Measurements from ENCODE around the gene MIDN. TPM values are rescaled to one million over a fixed set of nuclear protein-coding genes. Genes with fewer than 3 reads are reported as not detected.

The MIDN gene
- polyA plus RNA-seq, 2 of the 4 experiments (the other 2 are of a cell fraction), result 9.1 to 31.4 TPM

DNA sequence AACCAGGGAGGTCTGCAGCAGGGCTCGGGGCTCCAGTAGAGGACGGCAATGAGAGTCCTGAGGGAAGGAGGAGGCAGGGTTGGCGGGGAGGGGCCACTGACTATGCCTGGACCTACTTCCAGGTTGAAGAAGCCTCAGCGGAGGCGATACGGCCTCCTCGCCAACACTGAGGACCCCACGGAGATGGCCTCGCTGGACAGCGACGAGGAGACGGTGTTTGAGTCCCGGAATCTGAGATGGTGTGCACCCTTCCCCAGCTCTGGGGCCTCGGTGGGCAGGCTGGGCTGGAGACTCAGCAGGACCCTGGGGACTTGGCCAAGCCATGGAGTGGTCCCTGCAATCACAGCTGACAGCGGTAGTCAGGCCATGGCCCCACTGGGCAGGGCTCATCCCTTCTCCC lies 28.7 kb downstream of the MIDN start:
- H3K4me2 ChIP-seq, result peak overlapping the region; percentile 99

DNA sequence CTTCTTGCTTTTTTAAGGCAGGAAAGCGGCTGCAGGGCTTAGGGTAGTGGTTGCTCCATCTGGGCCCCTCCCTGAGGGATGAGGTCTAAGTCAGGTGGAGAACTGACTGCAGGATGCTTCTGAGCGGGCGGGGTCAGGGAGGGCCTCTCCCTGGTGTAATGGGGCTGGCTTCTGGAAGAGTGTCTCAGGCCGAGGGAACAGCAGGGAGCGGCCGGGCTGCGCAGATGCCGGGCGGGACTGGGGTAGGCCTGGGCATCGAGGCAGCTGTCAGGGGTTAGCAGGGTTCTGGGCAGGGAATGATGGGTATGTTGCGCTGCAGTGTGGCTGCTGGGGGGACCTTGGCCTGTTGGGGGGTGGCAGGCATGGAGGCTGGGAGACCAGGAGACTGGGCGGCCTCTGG lies 29.7 kb downstream of the MIDN start:
- POLR2A ChIA-PET, result no interaction called here
- no peak overlapping the region for H3K4me3 ChIP-seq
- H3K4me2 ChIP-seq, result no peak overlapping the region
- no peak for FAIRE-seq
- peaks cover 24% of the 10 kb centered on the region for H3K4me1 ChIP-seq
- TF ChIP-seq ZFP36 (IDR thresholded peaks at IDR 0.05; ENCODE audit: borderline replicate concordance, partially characterized antibody) (no peak), ZNF302 (CRISPR knock-in tag; IDR thresholded peaks at IDR 0.05) (no peak), CHD4 (IDR thresholded peaks at IDR 0.05; ENCODE audit: borderline replicate concordance) (no peak), NPAS2 (CRISPR knock-in tag; IDR thresholded peaks at IDR 0.05; ENCODE audit: borderline replicate concordance) (no peak), HOXB5 (CRISPR knock-in tag; IDR thresholded peaks at IDR 0.05) (no peak), ESRRA (IDR thresholded peaks at IDR 0.05; ENCODE audit: borderline replicate concordance, low read length) (no peak), HOXB13 (CRISPR knock-in tag; IDR thresholded peaks at IDR 0.05; ENCODE audit: low read depth) (no peak), HEYL (CRISPR knock-in tag; IDR thresholded peaks at IDR 0.05) (no peak), KDM5A (IDR thresholded peaks at IDR 0.05) (no peak), EHF (CRISPR knock-in tag; IDR thresholded peaks at IDR 0.05) (no peak), PHF8 (IDR thresholded peaks at IDR 0.05; ENCODE audit: borderline replicate concordance, low read depth) (no peak), POLR2A (IDR thresholded peaks at IDR 0.05; ENCODE audit: low read length) (no peak), KDM1A (IDR thresholded peaks at IDR 0.05; ENCODE audit: low read depth) (no peak), MAFK (IDR thresholded peaks at IDR 0.05; ENCODE audit: partially characterized antibody) (no peak), CEBPB (IDR thresholded peaks at IDR 0.05) (no peak)
- TF ChIP-seq, protein P1, sequence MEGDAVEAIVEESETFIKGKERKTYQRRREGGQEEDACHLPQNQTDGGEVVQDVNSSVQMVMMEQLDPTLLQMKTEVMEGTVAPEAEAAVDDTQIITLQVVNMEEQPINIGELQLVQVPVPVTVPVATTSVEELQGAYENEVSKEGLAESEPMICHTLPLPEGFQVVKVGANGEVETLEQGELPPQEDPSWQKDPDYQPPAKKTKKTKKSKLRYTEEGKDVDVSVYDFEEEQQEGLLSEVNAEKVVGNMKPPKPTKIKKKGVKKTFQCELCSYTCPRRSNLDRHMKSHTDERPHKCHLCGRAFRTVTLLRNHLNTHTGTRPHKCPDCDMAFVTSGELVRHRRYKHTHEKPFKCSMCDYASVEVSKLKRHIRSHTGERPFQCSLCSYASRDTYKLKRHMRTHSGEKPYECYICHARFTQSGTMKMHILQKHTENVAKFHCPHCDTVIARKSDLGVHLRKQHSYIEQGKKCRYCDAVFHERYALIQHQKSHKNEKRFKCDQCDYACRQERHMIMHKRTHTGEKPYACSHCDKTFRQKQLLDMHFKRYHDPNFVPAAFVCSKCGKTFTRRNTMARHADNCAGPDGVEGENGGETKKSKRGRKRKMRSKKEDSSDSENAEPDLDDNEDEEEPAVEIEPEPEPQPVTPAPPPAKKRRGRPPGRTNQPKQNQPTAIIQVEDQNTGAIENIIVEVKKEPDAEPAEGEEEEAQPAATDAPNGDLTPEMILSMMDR (IDR thresholded peaks at IDR 0.05), result no peak
- TF ChIP-seq, protein P2, sequence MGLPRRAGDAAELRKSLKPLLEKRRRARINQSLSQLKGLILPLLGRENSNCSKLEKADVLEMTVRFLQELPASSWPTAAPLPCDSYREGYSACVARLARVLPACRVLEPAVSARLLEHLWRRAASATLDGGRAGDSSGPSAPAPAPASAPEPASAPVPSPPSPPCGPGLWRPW (IDR thresholded peaks at IDR 0.05), result no peak
- TF ChIP-seq, protein P3, sequence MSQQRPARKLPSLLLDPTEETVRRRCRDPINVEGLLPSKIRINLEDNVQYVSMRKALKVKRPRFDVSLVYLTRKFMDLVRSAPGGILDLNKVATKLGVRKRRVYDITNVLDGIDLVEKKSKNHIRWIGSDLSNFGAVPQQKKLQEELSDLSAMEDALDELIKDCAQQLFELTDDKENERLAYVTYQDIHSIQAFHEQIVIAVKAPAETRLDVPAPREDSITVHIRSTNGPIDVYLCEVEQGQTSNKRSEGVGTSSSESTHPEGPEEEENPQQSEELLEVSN (IDR thresholded peaks at IDR 0.05; ENCODE audit: borderline replicate concordance, low read depth), result no peak
- 82% methylated on average over 10 of the region's 12 CpGs for WGBS (ENCODE audit: missing lambda C conversion rate)
- CTCF ChIA-PET, result interaction anchor here (0.7 to 4.0 kb wide), 5 partner anchors 34 to 132 kb away, joined by 4 to 37 read pairs (median 4); no protein-coding TSS in a partner anchor
- H3K27ac ChIP-seq, result no peak overlapping the region
- ATAC-seq, result no peak
- no peak for DNase-seq (ENCODE audit: low read depth in 1 of 2, low spot score in 1 of 2)
- H3K9me3 ChIP-seq, result no peaks in the 10 kb centered on the region

More for the DNA sequence above, 28.7 kb downstream of the MIDN start:
- no peak for DNase-seq (ENCODE audit: low read depth in 1 of 2, low spot score in 1 of 2)
- POLR2A ChIA-PET, result no interaction called here
- peak overlapping the region; percentile 80; the same call in 2 of the 3 replicates for H3K4me3 ChIP-seq
- 95% methylated on average over 14 of the region's 15 CpGs for WGBS (ENCODE audit: missing lambda C conversion rate)
- TF ChIP-seq, protein P1 (IDR thresholded peaks at IDR 0.05), result no peak
- no peak for TF ChIP-seq CHD4 (IDR thresholded peaks at IDR 0.05; ENCODE audit: borderline replicate concordance)
- no peak for TF ChIP-seq RARB (CRISPR knock-in tag; IDR thresholded peaks at IDR 0.05)
- TF ChIP-seq KDM1A (IDR thresholded peaks at IDR 0.05; ENCODE audit: low read depth), result no peak
- no peak for TF ChIP-seq MYC (IDR thresholded peaks at IDR 0.05; ENCODE audit: borderline replicate concordance, low read length)
- TF ChIP-seq EHMT2 (IDR thresholded peaks at IDR 0.05; ENCODE audit: low read depth), result no peak
- TF ChIP-seq HEYL (CRISPR knock-in tag; IDR thresholded peaks at IDR 0.05), result no peak
- TF ChIP-seq POLR2A (IDR thresholded peaks at IDR 0.05; ENCODE audit: low read length), result no peak
- TF ChIP-seq JUNB (IDR thresholded peaks at IDR 0.05), result no peak
- TF ChIP-seq, protein P4, sequence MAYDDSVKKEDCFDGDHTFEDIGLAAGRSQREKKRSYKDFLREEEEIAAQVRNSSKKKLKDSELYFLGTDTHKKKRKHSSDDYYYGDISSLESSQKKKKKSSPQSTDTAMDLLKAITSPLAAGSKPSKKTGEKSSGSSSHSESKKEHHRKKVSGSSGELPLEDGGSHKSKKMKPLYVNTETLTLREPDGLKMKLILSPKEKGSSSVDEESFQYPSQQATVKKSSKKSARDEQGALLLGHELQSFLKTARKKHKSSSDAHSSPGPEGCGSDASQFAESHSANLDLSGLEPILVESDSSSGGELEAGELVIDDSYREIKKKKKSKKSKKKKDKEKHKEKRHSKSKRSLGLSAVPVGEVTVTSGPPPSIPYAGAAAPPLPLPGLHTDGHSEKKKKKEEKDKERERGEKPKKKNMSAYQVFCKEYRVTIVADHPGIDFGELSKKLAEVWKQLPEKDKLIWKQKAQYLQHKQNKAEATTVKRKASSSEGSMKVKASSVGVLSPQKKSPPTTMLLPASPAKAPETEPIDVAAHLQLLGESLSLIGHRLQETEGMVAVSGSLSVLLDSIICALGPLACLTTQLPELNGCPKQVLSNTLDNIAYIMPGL (CRISPR knock-in tag; IDR thresholded peaks at IDR 0.05; ENCODE audit: borderline replicate concordance), result no peak
- H3K4me1 ChIP-seq, result peaks cover 26% of the 10 kb centered on the region
- peak overlapping the region in 1 of 2 experiments; percentile 100; a peak in 2 of 6 replicates for H3K27ac ChIP-seq
- ATAC-seq, result no peak
- CTCF ChIA-PET, result interaction anchor here (1.1 kb wide), 1 partner anchor 40 kb away, joined by 4 read pairs; no protein-coding TSS in a partner anchor
- no peaks in the 10 kb centered on the region for H3K9me3 ChIP-seq
- FAIRE-seq, result no peak

Measured in A549 (cell line).